Stimulated activated CD8-positive, alpha-beta memory T cell treated with anti-CD3 and anti-CD28 coated beads, Interleukin-4, amount 100 ng/mL, for 24 hours (primary cell): ENCODE measurements around the gene SLC6A19.

Source experiments
- DNase-seq: peaks from one replicate; pipeline ENCODE4 v3.0.0-alpha.2; 2020; ENCODE audit warnings: low read depth

The SLC6A19 gene

GRCh38 chr5:1166370-1166769 is 35.0 kb upstream of the SLC6A19 start:
- DNase-seq = no peak

GRCh38 chr5:1167361-1167727 is 34.1 kb upstream of the SLC6A19 start:
- no peak for DNase-seq

- peak; percentile 43 for DNase-seq
Observed at GRCh38 chr5:1167728-1168709, 33.4 kb upstream of the SLC6A19 start.

GRCh38 chr5:1168796-1169195 is 32.6 kb upstream of the SLC6A19 start:
- DNase-seq = no peak

- DNase-seq = no peak
Observed at GRCh38 chr5:1169211-1170115, 31.9 kb upstream of the SLC6A19 start.

- no peak for DNase-seq
Observed at GRCh38 chr5:1171340-1171941, 30.0 kb upstream of the SLC6A19 start.

GRCh38 chr5:1172007-1172581 is 29.3 kb upstream of the SLC6A19 start:
- no peak for DNase-seq

- DNase-seq = peak; percentile 20
Observed at GRCh38 chr5:1172670-1173404, 28.6 kb upstream of the SLC6A19 start.

- no peak for DNase-seq
Observed at GRCh38 chr5:1173485-1174070, 27.8 kb upstream of the SLC6A19 start.

- DNase-seq = peak; percentile 29
Observed at GRCh38 chr5:1174122-1174936, 27.1 kb upstream of the SLC6A19 start.

- no peak for DNase-seq
Observed at GRCh38 chr5:1175015-1175414, 26.4 kb upstream of the SLC6A19 start.

GRCh38 chr5:1175801-1176472 is 25.5 kb upstream of the SLC6A19 start:
- no peak for DNase-seq

GRCh38 chr5:1176473-1177391 is 24.7 kb upstream of the SLC6A19 start:
- no peak for DNase-seq

- DNase-seq = no peak
Observed at GRCh38 chr5:1177826-1178528, 23.4 kb upstream of the SLC6A19 start.

- no peak for DNase-seq
Observed at GRCh38 chr5:1178529-1179382, 22.6 kb upstream of the SLC6A19 start.

- no peak for DNase-seq
Observed at GRCh38 chr5:1179383-1179715, 22.0 kb upstream of the SLC6A19 start.

GRCh38 chr5:1180096-1180495 is 21.3 kb upstream of the SLC6A19 start:
- no peak for DNase-seq
